ENCODE measurements around the gene MTA2. TPM values are rescaled to one million over a fixed set of nuclear protein-coding genes. Genes with fewer than 3 reads are reported as not detected.
A peak's percentile ranks its signal among the peaks of the same experiment; 100 is the strongest.
"Not testable (repeated sequence)": the region's sequence is repeated elsewhere in the genome, so short reads cannot be mapped to it uniquely, and the experiment has no call there.

Gene MTA2
- total RNA-seq, 2 experiments from 2014 or later: 159 to 179 TPM

DNA sequence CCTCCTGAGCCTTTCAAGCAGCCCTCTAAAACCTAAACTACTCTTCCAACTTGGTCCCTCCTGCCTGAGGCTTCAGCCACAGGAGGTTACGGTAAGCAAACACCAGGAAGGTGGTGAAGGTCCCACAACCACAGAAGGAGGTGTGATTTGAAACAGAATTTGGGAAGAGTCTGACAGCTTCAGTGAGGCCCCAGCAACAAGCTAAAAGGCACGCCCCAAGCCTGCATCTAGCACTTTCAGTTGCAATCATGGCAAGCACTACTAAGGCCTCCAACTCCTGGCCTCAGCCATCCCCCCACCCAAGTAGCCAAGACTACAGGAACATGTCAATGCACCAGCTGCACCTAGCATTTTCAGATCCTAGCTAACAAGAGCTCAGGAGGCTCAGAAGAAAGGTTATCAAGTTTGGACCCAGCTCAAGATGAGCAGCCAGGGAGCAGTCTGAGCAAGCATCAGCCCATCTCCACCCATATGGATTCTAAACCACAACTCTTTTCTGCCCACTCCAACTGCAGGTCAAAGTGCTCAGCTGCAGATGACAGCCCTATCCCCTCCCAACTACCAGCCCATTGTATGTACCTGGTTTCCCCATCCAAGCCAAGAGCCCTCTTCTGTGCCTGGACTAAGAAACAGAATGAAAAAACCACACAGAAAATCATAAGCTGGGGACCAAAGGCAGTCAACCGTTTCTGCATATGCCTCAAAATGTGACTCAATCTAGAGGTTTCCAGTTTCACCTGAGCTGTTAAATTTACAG is 44.6 kb downstream of the MTA2 start:
- peak; percentile 84 for DNase-seq
- Mint-ChIP-seq H3K4me3 (peak overlapping the region; percentile 54), H3K27ac (peak overlapping the region; percentile 92), H3K9me3 (ENCODE audit: low read depth) (no peaks in the 10 kb centered on the region), H3K36me3 (ENCODE audit: low read depth) (peaks cover 53% of the 10 kb centered on the region), H3K27me3 (no peaks in the 10 kb centered on the region), H3K4me1 (peaks cover 96% of the 10 kb centered on the region)
- ATAC-seq: peak; percentile 46
- ChIA-PET POLR2A (interaction anchor here (0.7 to 2.3 kb wide), 14 partner anchors 9 to 299 kb away, joined by 3 to 16 read pairs (median 7); partner anchors contain the start of genes AHNAK, C11orf98, CSKMT and EEF1G), CTCF (interaction anchor here (0.6 to 5.2 kb wide), 18 partner anchors 9 to 221 kb away, joined by 3 to 56 read pairs (median 4); partner anchors contain the start of genes AHNAK and TUT1)
- intact Hi-C loops (cut with DNase I, micrococcal nuclease): loop anchor here (1.0 to 10.0 kb wide), 11 partner anchors 14 to 1572 kb away; partner anchors contain the start of genes EEF1G (in 2 of the 2), EML3 (in 1 of the 2) and ROM1 (in 1 of the 2)

DNA sequence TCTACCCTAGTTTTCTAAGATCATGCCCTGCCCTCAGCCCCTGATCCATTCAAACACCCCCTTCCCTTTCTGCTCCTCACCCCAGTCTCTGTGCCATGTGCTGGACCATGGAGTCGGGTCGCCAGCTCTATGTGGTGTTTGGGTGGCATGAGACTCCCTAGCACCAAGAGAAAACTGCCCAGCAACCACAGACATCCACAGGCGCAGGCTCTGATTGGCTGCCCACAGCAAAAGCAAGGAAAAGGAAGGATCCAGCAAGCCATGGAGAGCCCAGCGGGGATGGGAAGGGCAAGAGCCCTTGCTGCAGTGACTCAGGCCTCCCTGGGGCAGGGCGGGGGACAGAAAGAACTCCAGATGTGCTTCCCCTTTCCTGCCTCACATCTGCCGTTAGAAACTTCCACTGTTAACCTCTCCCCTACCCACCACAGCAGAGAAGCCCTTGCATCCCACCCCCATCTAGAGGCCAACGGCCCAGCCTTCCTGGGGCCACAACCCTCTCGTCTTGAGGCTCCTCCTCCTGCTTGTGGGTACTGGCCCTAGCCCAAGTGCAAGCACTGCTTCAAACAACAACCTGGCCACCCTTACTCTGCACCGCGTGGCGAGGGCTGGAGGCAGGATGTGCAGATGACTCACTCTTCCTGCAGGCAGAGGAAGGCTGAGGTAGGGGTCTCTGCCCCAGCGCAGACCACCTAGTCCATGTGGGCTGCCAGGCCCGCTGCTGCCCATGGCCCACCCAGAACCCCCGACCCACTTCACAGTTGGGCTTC is 45.4 kb downstream of the MTA2 start:
- peaks cover 48% of the 10 kb centered on the region for H3K36me3 Mint-ChIP-seq (ENCODE audit: low read depth)
- DNase-seq: peak; percentile 92
- peak overlapping the region; percentile 54 for H3K4me3 Mint-ChIP-seq
- H3K9me3 Mint-ChIP-seq (ENCODE audit: low read depth): no peaks in the 10 kb centered on the region
- ChIA-PET CTCF (interaction anchor here (0.6 to 7.4 kb wide), 22 partner anchors 8 to 197 kb away, joined by 3 to 56 read pairs (median 6); partner anchors contain the start of genes AHNAK and TUT1), POLR2A (interaction anchor here (0.6 to 2.5 kb wide), 14 partner anchors 8 to 299 kb away, joined by 3 to 16 read pairs (median 7); partner anchors contain the start of genes AHNAK, C11orf98, CSKMT and EEF1G)
- H3K4me1 Mint-ChIP-seq: peaks cover 98% of the 10 kb centered on the region
- H3K27ac Mint-ChIP-seq: peak overlapping the region; percentile 92
- ATAC-seq: peak; percentile 65
- intact Hi-C loops (cut with DNase I, micrococcal nuclease): loop anchor here (1.0 to 10.0 kb wide), 10 partner anchors 13 to 1571 kb away; partner anchors contain the start of genes EEF1G (in 2 of the 2), EML3 (in 1 of the 2) and ROM1 (in 1 of the 2)
- H3K27me3 Mint-ChIP-seq: no peaks in the 10 kb centered on the region

DNA sequence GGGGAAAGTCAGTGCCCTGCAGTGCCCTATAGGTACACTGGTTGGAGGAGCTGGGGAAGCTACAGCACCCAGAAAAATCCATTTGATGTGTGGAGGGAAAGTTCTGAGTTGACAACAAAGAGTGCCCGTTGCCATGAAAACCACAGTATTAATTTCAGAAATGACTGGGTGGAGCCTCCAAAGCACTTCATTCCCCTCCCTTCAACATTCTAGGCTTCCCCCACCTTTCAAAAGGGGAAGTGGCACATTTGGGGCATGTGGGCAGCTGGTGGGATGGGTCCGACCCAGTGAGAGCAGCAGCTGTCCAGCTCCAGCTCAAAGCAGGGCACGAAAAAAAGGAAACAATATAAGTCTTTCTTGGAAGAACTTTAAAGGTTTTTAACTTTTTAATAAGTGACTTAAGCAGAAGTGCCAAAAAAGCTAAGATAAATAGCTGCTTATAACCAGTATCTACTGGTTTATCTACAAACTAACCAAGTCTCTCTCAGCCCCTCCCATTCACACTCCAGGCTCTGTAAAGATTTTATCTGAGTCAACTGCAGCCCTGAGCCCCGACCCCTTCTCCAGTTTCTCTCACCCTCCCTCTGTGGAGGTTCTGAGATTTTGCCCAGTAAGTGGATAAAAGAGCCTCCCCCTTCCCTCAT is 46.1 kb downstream of the MTA2 start:
- ChIA-PET POLR2A (interaction anchor here (0.6 to 2.5 kb wide), 7 partner anchors 12 to 286 kb away, joined by 3 to 12 read pairs (median 4); partner anchors contain the start of genes C11orf98, CSKMT, EEF1G and HNRNPUL2), CTCF (interaction anchor here (0.6 to 7.4 kb wide), 10 partner anchors 9 to 131 kb away, joined by 3 to 42 read pairs (median 4); partner anchors contain the start of genes AHNAK and TUT1)
- no peaks in the 10 kb centered on the region for H3K9me3 Mint-ChIP-seq (ENCODE audit: low read depth)
- peaks cover 98% of the 10 kb centered on the region for H3K4me1 Mint-ChIP-seq
- H3K36me3 Mint-ChIP-seq (ENCODE audit: low read depth): peaks cover 41% of the 10 kb centered on the region
- H3K27ac Mint-ChIP-seq: peak overlapping the region; percentile 92
- intact Hi-C loops (cut with DNase I, micrococcal nuclease): loop anchor here (1.0 to 10.0 kb wide), 10 partner anchors 12 to 1571 kb away; partner anchors contain the start of genes EEF1G (in 2 of the 2), EML3 (in 1 of the 2) and ROM1 (in 1 of the 2)
- peak overlapping the region; percentile 54 for H3K4me3 Mint-ChIP-seq
- H3K27me3 Mint-ChIP-seq: no peaks in the 10 kb centered on the region
- peak; percentile 67 for DNase-seq
- peak; percentile 10 for ATAC-seq

- Mint-ChIP-seq H3K27me3 (no peaks in the 10 kb centered on the region), H3K9me3 (ENCODE audit: low read depth) (no peaks in the 10 kb centered on the region), H3K4me1 (peaks cover 96% of the 10 kb centered on the region), H3K4me3 (peak overlapping the region; percentile 42), H3K36me3 (ENCODE audit: low read depth) (peaks cover 31% of the 10 kb centered on the region), H3K27ac (peak overlapping the region; percentile 92)
- ATAC-seq (no peak), DNase-seq (no peak)
- intact Hi-C loops (cut with DNase I, micrococcal nuclease): loop anchor here (5.0 to 10.0 kb wide), 4 partner anchors 58 to 1570 kb away; partner anchors contain the start of genes EML3 (in 1 of the 2) and ROM1 (in 1 of the 2)
- POLR2A ChIA-PET: interaction anchor here (1.0 to 2.5 kb wide), 3 partner anchors 11 to 110 kb away, joined by 3 to 12 read pairs (median 3); partner anchors contain the start of genes C11orf98, CSKMT and TUT1
- CTCF ChIA-PET: interaction anchor here (1.4 to 7.4 kb wide), 3 partner anchors 11 to 130 kb away, joined by 8 to 42 read pairs (median 11); partner anchors contain the start of gene TUT1
Observed at GRCh38 chr11:62554387-62555167, 47.1 kb downstream of the MTA2 start.

DNA sequence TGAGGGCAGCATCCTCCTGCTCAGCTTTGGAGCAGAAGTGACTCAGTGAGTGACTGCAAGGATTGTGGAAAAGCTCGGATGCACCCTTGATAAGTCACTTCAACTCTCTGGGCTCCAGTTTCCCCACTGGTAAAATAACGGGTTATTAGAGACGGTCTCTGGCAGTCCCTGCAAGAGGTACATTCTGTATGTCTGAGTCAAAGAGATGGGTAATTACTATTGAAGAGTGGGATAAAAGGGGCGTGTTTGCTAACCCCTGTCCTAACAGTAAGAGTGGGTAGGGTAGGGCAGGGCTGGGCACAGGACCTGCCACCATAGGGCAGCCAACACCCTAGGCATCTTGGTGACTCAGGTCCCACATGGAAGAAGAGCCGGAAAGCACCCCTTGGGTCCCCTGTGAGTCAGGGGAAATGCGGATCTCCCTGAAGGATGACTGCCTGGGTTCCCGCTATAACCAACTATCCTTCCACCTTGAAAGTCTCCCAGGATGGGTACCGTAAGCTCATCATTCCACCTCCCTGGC is 47.8 kb downstream of the MTA2 start:
- Mint-ChIP-seq H3K9me3 (ENCODE audit: low read depth) (no peaks in the 10 kb centered on the region), H3K36me3 (ENCODE audit: low read depth) (peaks cover 25% of the 10 kb centered on the region), H3K4me1 (peaks cover 90% of the 10 kb centered on the region), H3K4me3 (no peak overlapping the region), H3K27ac (peak overlapping the region; percentile 43), H3K27me3 (no peaks in the 10 kb centered on the region)
- POLR2A ChIA-PET: interaction anchor here (2.5 to 3.3 kb wide), 2 partner anchors 11 to 38 kb away, joined by 12 to 26 read pairs; partner anchors contain the start of gene TUT1
- intact Hi-C loops (cut with DNase I, micrococcal nuclease): loop anchor here (2.0 to 10.0 kb wide), 2 partner anchors 47 to 1569 kb away; partner anchors contain the start of gene MTA2 (in 1 of the 2)
- DNase-seq: no peak
- CTCF ChIA-PET: interaction anchor here (7.4 kb wide), 1 partner anchor 129 kb away, joined by 42 read pairs; no protein-coding TSS in a partner anchor
- ATAC-seq: no peak

GRCh38 chr11:62553080-62553838 is 48.4 kb downstream of the MTA2 start:
- intact Hi-C loops (cut with DNase I, micrococcal nuclease): loop anchor here (2.0 to 10.0 kb wide), 2 partner anchors 48 to 1568 kb away; partner anchors contain the start of gene MTA2 (in 1 of the 2)
- Mint-ChIP-seq H3K36me3 (ENCODE audit: low read depth) (peaks cover 21% of the 10 kb centered on the region), H3K27ac (peak overlapping the region; percentile 74), H3K4me3 (peak overlapping the region; percentile 17), H3K27me3 (no peaks in the 10 kb centered on the region), H3K4me1 (peaks cover 84% of the 10 kb centered on the region), H3K9me3 (ENCODE audit: low read depth) (no peaks in the 10 kb centered on the region)
- CTCF ChIA-PET: interaction anchor here (0.7 to 7.4 kb wide), 5 partner anchors 9 to 341 kb away, joined by 3 to 42 read pairs (median 3); partner anchors contain the start of gene TUT1
- peak; percentile 61 for DNase-seq
- ATAC-seq: peak; percentile 7
- POLR2A ChIA-PET: interaction anchor here (0.9 to 3.3 kb wide), 3 partner anchors 11 to 288 kb away, joined by 3 to 26 read pairs (median 9); no protein-coding TSS in a partner anchor

- H3K9me3 Mint-ChIP-seq (ENCODE audit: low read depth): no peaks in the 10 kb centered on the region
- peak overlapping the region; percentile 17 for H3K4me3 Mint-ChIP-seq
- peaks cover 84% of the 10 kb centered on the region for H3K4me1 Mint-ChIP-seq
- DNase-seq (peak; percentile 47), ATAC-seq (no peak)
- intact Hi-C loops (cut with DNase I, micrococcal nuclease): loop anchor here (2.0 to 10.0 kb wide), 2 partner anchors 48 to 1568 kb away; partner anchors contain the start of gene MTA2 (in 1 of the 2)
- peaks cover 17% of the 10 kb centered on the region for H3K36me3 Mint-ChIP-seq (ENCODE audit: low read depth)
- peaks cover 3% of the 10 kb centered on the region for H3K27me3 Mint-ChIP-seq
- H3K27ac Mint-ChIP-seq: peak overlapping the region; percentile 74
- CTCF ChIA-PET: interaction anchor here (0.6 to 7.4 kb wide), 12 partner anchors 8 to 341 kb away, joined by 3 to 42 read pairs (median 4); partner anchors contain the start of gene TUT1
- POLR2A ChIA-PET: interaction anchor here (0.8 to 3.3 kb wide), 10 partner anchors 8 to 329 kb away, joined by 3 to 26 read pairs (median 4); partner anchors contain the start of genes B3GAT3, EEF1G and TUT1
Observed at GRCh38 chr11:62552485-62553079, 49.1 kb downstream of the MTA2 start.

DNA sequence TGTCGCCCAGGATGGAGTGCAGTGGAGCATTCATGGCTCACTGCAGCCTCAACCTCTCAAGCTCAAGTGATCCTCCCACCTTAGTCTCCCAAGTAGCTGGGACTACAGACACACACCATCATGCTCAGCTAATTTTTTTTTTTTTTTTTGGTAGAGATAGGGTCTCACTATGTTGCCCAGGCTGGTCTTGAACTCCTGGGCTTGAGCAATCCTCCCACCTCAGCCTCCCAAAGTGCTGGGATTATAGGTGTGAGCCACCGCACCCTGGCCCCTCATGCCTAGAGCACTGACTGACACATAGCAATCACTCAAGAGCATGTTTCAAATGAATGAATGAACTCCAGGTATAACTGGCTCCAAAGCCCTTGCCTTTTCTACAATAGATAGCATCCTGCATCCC is 51.2 kb downstream of the MTA2 start:
- Mint-ChIP-seq H3K36me3 (ENCODE audit: low read depth) (peaks cover 13% of the 10 kb centered on the region), H3K4me1 (peaks cover 71% of the 10 kb centered on the region)
- not testable (repeated sequence) for H3K27me3 Mint-ChIP-seq; H3K9me3 Mint-ChIP-seq (ENCODE audit: low read depth); H3K4me3 Mint-ChIP-seq; ATAC-seq; H3K27ac Mint-ChIP-seq; DNase-seq
- ChIA-PET CTCF (interaction anchor here (0.9 to 7.4 kb wide), 7 partner anchors 8 to 126 kb away, joined by 3 to 42 read pairs (median 4); no protein-coding TSS in a partner anchor), POLR2A (interaction anchor here (0.6 kb wide), 1 partner anchor 291 kb away, joined by 4 read pairs; no protein-coding TSS in a partner anchor)
- intact Hi-C loops (cut with DNase I, micrococcal nuclease): loop anchor here in 1 of 2 experiments (10.0 kb wide), 1 partner anchor 1566 kb away; no protein-coding TSS in a partner anchor

Measured in activated CD4-positive, alpha-beta T cell treated with anti-CD3 and anti-CD28 coated beads for 36 hours (primary cell).